HEK293 (cell line): Measurements from ENCODE around the gene COL5A3.

Source experiments
- HOXA7 ChIP-seq: sonication (generic); formaldehyde crosslinking; IDR thresholded peaks from 2 replicates; pipeline ENCODE4 v1.8.1; 2022; ENCODE audit warnings: missing genetic modification reagents, borderline replicate concordance
- ZBTB21 ChIP-seq: fragments of 450-650 bp; formaldehyde crosslinking; IDR thresholded peaks from 2 replicates; pipeline ENCODE4 v1.5.1; 2017; ENCODE audit warnings: missing biosample characterization, missing genetic modification characterization
- ZNF561 ChIP-seq: fragments of 450-650 bp; IDR thresholded peaks from 2 replicates; pipeline ENCODE4 v1.5.1; 2018; ENCODE audit warnings: missing biosample characterization, missing genetic modification characterization, borderline replicate concordance
- ZNF624 ChIP-seq: fragments of 450-650 bp; formaldehyde crosslinking; IDR thresholded peaks from 2 replicates; pipeline ENCODE4 v1.5.1; 2017; ENCODE audit warnings: missing biosample characterization, missing genetic modification characterization
- TF ChIP-seq, protein P1 (sequence below): fragments of 450-650 bp; formaldehyde crosslinking; IDR thresholded peaks from 2 replicates; pipeline ENCODE4 v1.5.1; 2016; ENCODE audit warnings: missing biosample characterization, missing genetic modification characterization
- TF ChIP-seq, protein P2 (sequence below): fragments of 450-650 bp; formaldehyde crosslinking; IDR thresholded peaks from 2 replicates; pipeline ENCODE4 v1.5.1; 2016; ENCODE audit warnings: missing biosample characterization, missing genetic modification characterization
- TF ChIP-seq, protein P3 (sequence below): fragments of 450-650 bp; formaldehyde crosslinking; IDR thresholded peaks from 2 replicates; pipeline ENCODE4 v1.5.1; 2016; ENCODE audit warnings: missing biosample characterization, missing genetic modification characterization

DNA sequence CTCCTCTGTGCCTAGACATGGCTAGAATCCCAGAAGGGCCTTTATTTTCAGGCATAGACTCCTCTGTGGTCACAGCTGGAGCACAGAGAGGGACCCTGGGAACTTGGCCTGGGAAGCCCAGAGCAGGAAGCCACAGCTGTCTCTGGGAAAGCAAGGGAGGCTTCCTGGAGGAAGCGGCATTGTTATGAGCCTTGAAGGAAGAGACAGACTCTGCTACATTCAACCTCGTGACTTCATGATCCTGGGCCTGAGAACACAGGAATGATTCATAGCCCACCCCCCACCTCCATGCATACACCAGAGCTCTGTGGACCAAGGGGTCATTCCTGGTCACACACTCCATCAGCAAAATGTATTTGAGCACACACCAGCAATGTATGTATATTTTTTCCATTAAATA lies 11.6 kb upstream of the COL5A3 start:
- no peak for TF ChIP-seq ZNF561
- TF ChIP-seq, protein P1, sequence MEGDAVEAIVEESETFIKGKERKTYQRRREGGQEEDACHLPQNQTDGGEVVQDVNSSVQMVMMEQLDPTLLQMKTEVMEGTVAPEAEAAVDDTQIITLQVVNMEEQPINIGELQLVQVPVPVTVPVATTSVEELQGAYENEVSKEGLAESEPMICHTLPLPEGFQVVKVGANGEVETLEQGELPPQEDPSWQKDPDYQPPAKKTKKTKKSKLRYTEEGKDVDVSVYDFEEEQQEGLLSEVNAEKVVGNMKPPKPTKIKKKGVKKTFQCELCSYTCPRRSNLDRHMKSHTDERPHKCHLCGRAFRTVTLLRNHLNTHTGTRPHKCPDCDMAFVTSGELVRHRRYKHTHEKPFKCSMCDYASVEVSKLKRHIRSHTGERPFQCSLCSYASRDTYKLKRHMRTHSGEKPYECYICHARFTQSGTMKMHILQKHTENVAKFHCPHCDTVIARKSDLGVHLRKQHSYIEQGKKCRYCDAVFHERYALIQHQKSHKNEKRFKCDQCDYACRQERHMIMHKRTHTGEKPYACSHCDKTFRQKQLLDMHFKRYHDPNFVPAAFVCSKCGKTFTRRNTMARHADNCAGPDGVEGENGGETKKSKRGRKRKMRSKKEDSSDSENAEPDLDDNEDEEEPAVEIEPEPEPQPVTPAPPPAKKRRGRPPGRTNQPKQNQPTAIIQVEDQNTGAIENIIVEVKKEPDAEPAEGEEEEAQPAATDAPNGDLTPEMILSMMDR (tag by site-specific recombination), result no peak
- TF ChIP-seq ZNF624 (tag by site-specific recombination), result no peak
- TF ChIP-seq ZBTB21 (tag by site-specific recombination), result no peak
- no peak for TF ChIP-seq HOXA7
- TF ChIP-seq, protein P2, sequence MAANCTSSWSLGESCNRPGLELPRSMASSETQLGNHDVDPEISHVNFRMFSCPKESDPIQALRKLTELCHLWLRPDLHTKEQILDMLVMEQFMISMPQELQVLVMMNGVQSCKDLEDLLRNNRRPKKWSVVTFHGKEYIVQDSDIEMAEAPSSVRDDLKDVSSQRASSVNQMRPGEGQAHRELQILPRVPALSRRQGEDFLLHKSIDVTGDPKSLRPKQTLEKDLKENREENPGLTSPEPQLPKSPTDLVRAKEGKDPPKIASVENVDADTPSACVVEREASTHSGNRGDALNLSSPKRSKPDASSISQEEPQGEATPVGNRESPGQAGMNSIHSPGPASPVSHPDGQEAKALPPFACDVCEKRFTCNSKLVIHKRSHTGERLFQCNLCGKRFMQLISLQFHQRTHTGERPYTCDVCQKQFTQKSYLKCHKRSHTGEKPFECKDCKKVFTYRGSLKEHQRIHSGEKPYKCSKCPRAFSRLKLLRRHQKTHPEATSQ (tag by site-specific recombination), result no peak
- TF ChIP-seq, protein P3, sequence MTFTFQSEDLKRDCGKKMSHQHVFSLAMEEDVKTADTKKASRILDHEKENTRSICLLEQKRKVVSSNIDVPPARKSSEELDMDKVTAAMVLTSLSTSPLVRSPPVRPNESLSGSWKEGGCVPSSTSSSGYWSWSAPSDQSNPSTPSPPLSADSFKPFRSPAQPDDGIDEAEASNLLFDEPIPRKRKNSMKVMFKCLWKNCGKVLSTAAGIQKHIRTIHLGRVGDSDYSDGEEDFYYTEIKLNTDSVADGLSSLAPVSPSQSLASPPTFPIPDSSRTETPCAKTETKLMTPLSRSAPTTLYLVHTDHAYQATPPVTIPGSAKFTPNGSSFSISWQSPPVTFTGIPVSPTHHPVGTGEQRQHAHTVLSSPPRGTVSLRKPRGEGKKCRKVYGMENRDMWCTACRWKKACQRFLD (tag by site-specific recombination), result no peak
